Lung (tissue), 13 donors: Measurements from ENCODE around the gene WNK3. TPM values are rescaled to one million over a fixed set of nuclear protein-coding genes. Genes with fewer than 3 reads are reported as not detected.

Source experiments
- ATAC-seq: fragments of 200-7000 bp; cut with Tn5 transposase; one replicate; pipeline ENCODE4 v1.9.1; 2020; ENCODE audit warnings: moderate number of reproducible peaks; ENCODE audit not compliant: insufficient read depth, low FRiP score
- DNase-seq, 3 donors: peaks; one replicate each; pipeline ENCODE4 v3.0.0-alpha.2; 2013 to 2017
- H3K27ac ChIP-seq, 2 donors: one replicate each; pipeline ENCODE4 v1.5.1; 2013; ENCODE audit warnings: mild to moderate bottlenecking in 2 of 2, moderate library complexity in 2 of 2, control low read depth in 1 of 2, inconsistent platforms in 1 of 2, low read depth in 1 of 2, low read length in 1 of 2
- H3K27me3 ChIP-seq, 3 donors: one replicate each; pipeline ENCODE4 v1.5.1; 2013; ENCODE audit warnings: low read length in 2 of 3; ENCODE audit not compliant: control insufficient read depth in 3 of 3, insufficient read depth in 3 of 3
- H3K36me3 ChIP-seq, 4 donors: one replicate each; pipeline ENCODE4 v1.5.1; 2013; ENCODE audit warnings: low read length in 4 of 4, mild to moderate bottlenecking in 1 of 4, moderate library complexity in 1 of 4; ENCODE audit not compliant: control insufficient read depth in 4 of 4, insufficient read depth in 4 of 4
- H3K4me1 ChIP-seq, 5 donors: one replicate each; pipeline ENCODE4 v1.5.1; 2013; ENCODE audit warnings: low read length in 5 of 5, mild to moderate bottlenecking in 2 of 5, moderate library complexity in 1 of 5; ENCODE audit not compliant: control insufficient read depth in 5 of 5, insufficient read depth in 5 of 5
- H3K4me3 ChIP-seq: one replicate; pipeline ENCODE4 v1.5.1; 2013; ENCODE audit warnings: mild to moderate bottlenecking, control low read depth, moderate library complexity
- H3K9ac ChIP-seq, 2 donors: one replicate each; pipeline ENCODE4 v1.5.1; 2013; ENCODE audit warnings: low read length in 2 of 2, control low read depth in 1 of 2; ENCODE audit not compliant: insufficient read depth in 1 of 2
- H3K9me3 ChIP-seq, 4 donors: one replicate each; pipeline ENCODE4 v1.5.1; 2013; ENCODE audit warnings: low read length in 3 of 4, mild to moderate bottlenecking in 1 of 4, moderate library complexity in 1 of 4; ENCODE audit not compliant: control insufficient read depth in 4 of 4, insufficient read depth in 3 of 4
- WGBS, 2 donors: extraction: QIAGEN DNeasy Blood & Tissue Kit; methylation state at CpG; one replicate each; pipeline ENCODE4 v1.1.7; 2013; 5-methylcytosine and 5-hydroxymethylcytosine counted together
- polyA plus RNA-seq, 2 donors: library from polyadenylated mRNA; stranded (reverse); fragments of 200-250 nt; gene quantifications; one replicate each; pipeline ENCODE4 v1.2.1, GENCODE V29; 2013
- small RNA-seq: library from RNA; depleted of rRNA; stranded (forward); fragments of <200 nt; gene quantifications from one replicate; pipeline ENCODE3, GENCODE V24; 2014; ENCODE audit warnings: low replicate concordance
- total RNA-seq, 2 donors: library from RNA; depleted of rRNA in 1 of 2; stranded (reverse); fragments of >200 nt in 1 of 2; gene quantifications; one replicate each; pipeline ENCODE4 v1.2.1, GENCODE V29; 2014 to 2021
- TF ChIP-seq, protein P1 (sequence below): IDR thresholded peaks from 2 replicates; pipeline ENCODE4 v1.5.1; 2012; ENCODE audit warnings: mild to moderate bottlenecking; ENCODE audit errors: control extremely low read depth, extremely low read depth
- donor health status: control.
- donor health status: control.
- donor health status: Bipolar disorder and iron deficiency.
- donor health status: healthy.
- donor health status: DM: yes; HTN: yes; CAD: no.

WNK3 gene
- total and polyA plus RNA-seq, 4 donors = 0.14 to 5.2 (median 0.80) TPM

DNA sequence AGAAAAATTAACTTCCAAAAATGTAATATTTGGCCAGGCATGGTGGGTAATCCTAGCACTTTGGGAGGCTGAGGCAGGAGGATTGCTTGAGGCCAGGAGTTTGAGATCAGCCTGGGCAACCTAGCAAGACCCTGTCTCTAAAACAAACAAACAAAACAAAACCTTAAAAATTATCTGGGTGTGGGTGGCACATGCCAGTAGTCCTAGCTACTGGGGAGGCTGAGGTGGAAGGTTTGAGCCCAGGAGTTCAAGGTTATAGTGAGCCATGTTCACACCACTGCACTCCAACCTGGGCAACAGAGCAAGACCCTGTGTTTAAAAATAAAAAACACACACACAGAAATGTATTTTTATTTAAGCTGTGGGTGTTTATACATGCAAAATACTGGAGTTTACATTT is 186.8 kb downstream of the WNK3 start:
- Histone ChIP-seq H3K27me3 (no peaks in the 10 kb centered on the region), H3K9me3 (no peaks in the 10 kb centered on the region), H3K9ac (no peak overlapping the region), H3K27ac (no peak overlapping the region), H3K4me3 (no peak overlapping the region), H3K4me1 (no peaks in the 10 kb centered on the region), H3K36me3 (peaks cover 0 to 6% (median 2%) of the 10 kb centered on the region in 4 donors)
- no peak for ATAC-seq
- DNase-seq = no peak
- TF ChIP-seq, protein P1, sequence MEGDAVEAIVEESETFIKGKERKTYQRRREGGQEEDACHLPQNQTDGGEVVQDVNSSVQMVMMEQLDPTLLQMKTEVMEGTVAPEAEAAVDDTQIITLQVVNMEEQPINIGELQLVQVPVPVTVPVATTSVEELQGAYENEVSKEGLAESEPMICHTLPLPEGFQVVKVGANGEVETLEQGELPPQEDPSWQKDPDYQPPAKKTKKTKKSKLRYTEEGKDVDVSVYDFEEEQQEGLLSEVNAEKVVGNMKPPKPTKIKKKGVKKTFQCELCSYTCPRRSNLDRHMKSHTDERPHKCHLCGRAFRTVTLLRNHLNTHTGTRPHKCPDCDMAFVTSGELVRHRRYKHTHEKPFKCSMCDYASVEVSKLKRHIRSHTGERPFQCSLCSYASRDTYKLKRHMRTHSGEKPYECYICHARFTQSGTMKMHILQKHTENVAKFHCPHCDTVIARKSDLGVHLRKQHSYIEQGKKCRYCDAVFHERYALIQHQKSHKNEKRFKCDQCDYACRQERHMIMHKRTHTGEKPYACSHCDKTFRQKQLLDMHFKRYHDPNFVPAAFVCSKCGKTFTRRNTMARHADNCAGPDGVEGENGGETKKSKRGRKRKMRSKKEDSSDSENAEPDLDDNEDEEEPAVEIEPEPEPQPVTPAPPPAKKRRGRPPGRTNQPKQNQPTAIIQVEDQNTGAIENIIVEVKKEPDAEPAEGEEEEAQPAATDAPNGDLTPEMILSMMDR = no peak

DNA sequence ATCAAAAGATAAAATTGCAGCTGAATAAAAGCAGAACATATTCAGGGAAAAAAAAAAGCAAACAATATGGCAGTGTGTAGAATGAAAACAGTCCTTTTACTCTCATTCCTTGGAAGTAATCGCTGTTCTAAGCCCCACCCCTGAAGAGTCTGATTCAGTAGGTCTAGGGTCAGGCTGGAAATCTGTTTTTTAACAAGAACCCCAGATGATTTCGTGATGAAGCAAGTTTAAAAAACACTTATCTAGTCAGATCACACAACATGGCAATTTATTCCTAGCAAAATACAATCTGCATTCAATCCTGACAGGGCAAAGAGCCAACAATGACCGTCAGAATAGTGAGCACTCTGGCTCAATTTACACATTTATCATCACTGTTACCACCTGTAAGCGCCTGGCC is 190.9 kb downstream of the WNK3 start:
- Histone ChIP-seq H3K9ac (no peak overlapping the region), H3K4me3 (no peak overlapping the region), H3K27me3 (no peaks in the 10 kb centered on the region), H3K36me3 (no peaks in the 10 kb centered on the region), H3K27ac (no peak overlapping the region), H3K9me3 (no peaks in the 10 kb centered on the region), H3K4me1 (no peaks in the 10 kb centered on the region)
- TF ChIP-seq, protein P1 = no peak
- no peak for DNase-seq
- ATAC-seq = no peak
- WGBS, 2 donors = 56 to 77% methylated on average over 4 of the region's 4 CpGs

DNA sequence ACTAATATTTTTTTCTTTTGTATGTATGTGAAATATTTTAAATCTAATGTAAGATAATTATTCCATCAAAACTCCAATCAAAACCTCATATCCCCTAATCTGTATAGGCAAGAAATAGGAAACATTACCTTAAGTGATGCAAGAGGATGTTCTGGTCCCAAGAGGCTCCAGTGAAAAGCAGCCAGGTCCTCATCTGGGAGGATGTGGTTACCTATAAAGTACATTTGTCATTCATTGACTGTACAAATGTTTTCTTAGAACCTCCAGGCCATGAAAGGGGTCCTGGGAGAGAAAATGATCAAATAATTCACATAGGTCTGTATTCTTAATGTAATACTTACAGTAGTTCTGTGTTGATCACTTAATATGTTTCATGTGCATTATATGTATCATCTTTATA is 200.3 kb downstream of the WNK3 start:
- H3K9ac ChIP-seq = no peak overlapping the region
- H3K4me3 ChIP-seq = no peak overlapping the region
- H3K4me1 ChIP-seq = no peaks in the 10 kb centered on the region
- H3K9me3 ChIP-seq = no peaks in the 10 kb centered on the region
- TF ChIP-seq, protein P1 = no peak
- ATAC-seq (no peak), DNase-seq (no peak)
- no peak overlapping the region for H3K27ac ChIP-seq
- H3K27me3 ChIP-seq = no peaks in the 10 kb centered on the region
- peaks cover 0 to 3% (median 0%) of the 10 kb centered on the region in 4 donors for H3K36me3 ChIP-seq

Small RNA genes within 50 kb of the gene (small RNA-seq; reads per million reads assigned to genes)
- gene AL589872.1 (not detected), gene RNU6-434P (not detected)

Other genes starting within 250 kb of the WNK3 start
- gene FAM120C, start 174.8 kb downstream of the WNK3 start, total RNA-seq = 10 to 100 TPM in 1 of 2 donors, 1 to 10 TPM in 1; 6.5 to 14.4 TPM
- 1 to 10 TPM; 1.7 to 4.6 TPM for gene FAM120C, start 174.8 kb downstream of the WNK3 start, polyA plus RNA-seq
- 10 to 100 TPM; 21.0 to 33.6 TPM for gene TSR2, start 82.4 kb upstream of the WNK3 start, total RNA-seq
- 10 to 100 TPM; 32.2 to 39.5 TPM for gene TSR2, start 82.4 kb upstream of the WNK3 start, polyA plus RNA-seq
- gene FGD1, start 138.2 kb upstream of the WNK3 start, total RNA-seq = 1 to 10 TPM; 3.6 to 6.4 TPM
- 1 to 10 TPM; 1.3 to 1.4 TPM for gene FGD1, start 138.2 kb upstream of the WNK3 start, polyA plus RNA-seq
- gene GNL3L, start 172.2 kb upstream of the WNK3 start, total RNA-seq = 10 to 100 TPM; 33.6 to 42.9 TPM
- gene GNL3L, start 172.2 kb upstream of the WNK3 start, polyA plus RNA-seq = 10 to 100 TPM in 1 of 2 donors, 1 to 10 TPM in 1; 4.0 to 12.6 TPM